HG03565 (cell line): ENCODE results near the gene SNTG2.

Experiments used
- ATAC-seq: cut with Tn5 transposase; IDR thresholded peaks from one replicate; pipeline ENCODE4 v1.9.1; 2021; ENCODE audit warnings: mild to moderate bottlenecking, moderate library complexity; ENCODE audit not compliant: unreplicated experiment

SNTG2 gene

GRCh38 chr2:1230155-1230893, 279.7 kb downstream of the SNTG2 start:
- no peak for ATAC-seq

DNA sequence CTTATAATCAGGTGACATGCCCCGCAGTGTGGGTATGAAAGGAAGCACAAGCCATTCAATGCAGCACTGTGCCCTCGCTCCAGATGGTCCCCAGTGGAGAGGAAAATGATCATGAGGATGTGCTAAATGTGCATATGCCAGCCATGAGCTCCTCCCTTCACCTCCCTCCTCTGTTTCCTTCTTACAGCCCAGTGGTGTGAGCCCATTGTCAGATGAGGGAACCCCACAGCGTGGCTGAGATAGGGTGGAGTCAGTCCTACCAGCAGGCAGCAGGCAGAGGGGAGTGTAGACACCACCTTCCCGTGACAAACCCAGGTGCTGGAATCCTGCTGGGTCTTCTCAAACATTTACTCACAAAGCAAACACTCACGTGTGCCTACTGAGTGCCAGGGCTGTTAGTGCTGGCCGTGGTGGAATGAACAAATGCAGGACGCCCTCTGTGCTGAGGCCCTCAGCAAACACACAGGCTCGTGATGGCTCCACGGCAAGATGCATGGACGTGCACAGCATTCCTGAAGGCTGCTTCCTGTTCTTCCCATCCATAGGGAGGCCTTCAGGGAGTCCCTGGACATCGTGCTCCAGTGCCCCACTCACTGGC, 280.9 kb downstream of the SNTG2 start:
- no peak for ATAC-seq

- no peak for ATAC-seq
These were observed 282.6 kb downstream of the SNTG2 start for GRCh38 chr2:1233281-1233680.

DNA sequence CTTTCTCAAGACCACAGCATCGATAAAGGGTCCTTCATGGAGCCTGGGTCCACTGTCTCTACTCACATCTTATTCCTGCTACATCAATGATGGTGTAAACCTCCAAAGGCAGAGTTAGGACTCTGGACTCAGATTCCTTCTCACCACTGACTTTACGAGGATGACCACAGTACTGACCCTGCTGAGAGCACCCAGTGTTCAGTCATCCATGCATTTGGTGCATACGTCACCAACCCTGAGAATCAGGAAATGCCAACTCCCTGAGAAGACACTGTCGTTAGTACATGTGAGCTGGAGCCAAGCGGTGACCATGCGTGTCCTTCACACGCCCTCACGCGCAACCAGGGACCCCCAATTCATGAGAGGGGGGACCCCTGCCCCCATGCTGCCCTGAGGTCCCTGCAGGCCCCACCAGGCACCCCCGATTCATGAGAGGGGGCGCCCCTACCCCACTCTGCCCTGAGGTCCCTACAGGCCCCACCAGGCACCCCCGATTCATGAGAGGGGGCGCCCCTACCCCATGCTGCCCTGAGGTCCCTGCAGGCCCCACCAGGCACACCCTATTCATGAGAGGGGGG, 284.2 kb downstream of the SNTG2 start:
- ATAC-seq, result no peak

- ATAC-seq, result no peak
These were observed 285.2 kb downstream of the SNTG2 start for GRCh38 chr2:1235806-1236205.

DNA sequence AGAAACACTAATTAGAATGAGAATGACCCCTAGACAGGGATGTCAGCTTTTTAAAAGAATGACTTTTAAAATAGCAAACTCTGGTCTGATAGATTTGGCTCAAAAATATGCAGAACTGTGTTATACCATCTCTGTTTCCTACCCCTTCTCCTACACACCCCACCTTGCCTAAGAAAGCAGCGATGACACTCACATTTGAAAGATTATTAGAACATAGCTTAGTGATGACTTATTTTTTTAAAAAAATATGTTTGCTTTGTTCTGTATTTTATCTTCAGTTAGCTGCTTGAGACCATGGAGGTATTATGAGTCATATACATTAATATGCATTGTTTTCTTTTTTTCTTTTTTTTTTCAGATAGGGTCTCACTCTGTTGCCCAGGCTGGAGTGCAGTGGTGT, 286.0 kb downstream of the SNTG2 start:
- no peak for ATAC-seq

DNA sequence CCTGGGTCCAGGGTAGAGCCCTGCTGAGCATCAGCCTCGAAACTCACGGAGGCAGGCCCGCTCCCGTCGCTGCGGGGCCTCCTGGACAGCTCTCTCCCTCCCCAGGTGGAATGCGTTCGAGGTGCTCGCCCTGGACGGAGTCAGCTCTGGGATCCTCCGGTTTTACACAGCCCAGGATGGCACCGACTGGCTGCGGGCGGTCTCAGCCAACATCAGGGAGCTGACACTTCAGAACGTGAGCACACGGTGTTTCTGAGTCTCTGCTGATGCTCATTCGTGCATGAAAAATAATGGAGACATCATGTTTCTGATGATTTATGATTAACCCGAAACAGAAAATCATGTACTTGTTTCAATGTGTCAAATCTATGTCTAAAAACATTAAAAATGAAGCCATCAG, 287.1 kb downstream of the SNTG2 start:
- ATAC-seq, result no peak

- no peak for ATAC-seq
These were observed 288.0 kb downstream of the SNTG2 start for GRCh38 chr2:1238598-1239138.

DNA sequence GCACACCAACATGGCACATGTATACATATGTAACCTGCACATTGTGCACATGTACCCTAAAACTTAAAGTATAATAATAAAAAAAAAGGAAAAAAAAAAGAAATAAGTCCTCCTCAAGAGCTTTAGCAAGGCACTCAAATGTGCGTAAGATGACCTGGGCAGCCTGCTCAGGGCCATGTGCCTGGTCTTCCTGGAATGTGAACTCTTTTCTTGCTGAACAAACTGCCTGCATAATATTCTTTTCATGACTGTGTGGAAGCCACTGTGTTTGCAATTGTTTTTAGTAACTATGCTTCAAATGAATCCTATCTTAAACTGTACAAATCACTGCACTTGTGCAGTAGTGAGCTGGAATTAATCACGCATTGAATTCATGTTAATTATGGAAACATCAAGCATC, 294.5 kb downstream of the SNTG2 start:
- ATAC-seq, result no peak

DNA sequence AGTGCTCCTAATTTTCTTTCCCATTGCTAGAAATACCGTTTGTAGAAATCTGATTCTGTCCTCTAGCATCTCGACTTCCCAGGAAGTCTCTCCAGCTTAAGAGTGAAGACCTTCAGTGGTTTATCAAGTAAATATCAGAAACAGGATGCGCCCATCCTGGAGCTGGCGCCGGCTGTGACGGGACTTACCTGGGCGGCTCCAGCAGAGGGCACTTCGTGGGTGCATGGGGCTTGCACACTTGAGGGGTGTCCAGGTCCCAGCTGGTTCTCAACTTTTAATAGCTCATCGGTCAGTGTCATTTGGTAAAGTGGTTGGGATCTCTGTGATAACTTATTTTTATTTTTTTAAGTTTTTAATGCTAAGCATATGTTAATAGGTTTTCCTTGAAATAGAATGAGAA, 295.6 kb downstream of the SNTG2 start:
- ATAC-seq, result no peak

GRCh38 chr2:1246991-1247390, 296.3 kb downstream of the SNTG2 start:
- no peak for ATAC-seq

GRCh38 chr2:1248187-1248586, 297.5 kb downstream of the SNTG2 start:
- no peak for ATAC-seq

- ATAC-seq, result no peak
These were observed 299.4 kb downstream of the SNTG2 start for GRCh38 chr2:1249897-1250687.

DNA sequence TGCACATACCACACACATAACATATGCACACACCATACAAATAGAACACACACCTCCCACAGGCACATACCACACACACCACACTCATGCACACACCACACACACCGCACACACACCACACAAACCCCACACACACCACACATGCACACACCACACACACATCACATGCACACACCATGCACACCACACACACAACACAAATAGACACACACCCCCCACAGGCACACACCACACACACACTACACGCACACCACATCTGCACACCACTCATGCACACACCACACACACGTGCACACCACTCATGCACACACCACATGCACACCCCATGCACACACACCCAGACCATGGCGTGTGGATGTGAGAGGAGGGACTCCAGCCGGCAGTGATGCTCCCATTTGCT, 300.9 kb downstream of the SNTG2 start:
- ATAC-seq, result no peak

DNA sequence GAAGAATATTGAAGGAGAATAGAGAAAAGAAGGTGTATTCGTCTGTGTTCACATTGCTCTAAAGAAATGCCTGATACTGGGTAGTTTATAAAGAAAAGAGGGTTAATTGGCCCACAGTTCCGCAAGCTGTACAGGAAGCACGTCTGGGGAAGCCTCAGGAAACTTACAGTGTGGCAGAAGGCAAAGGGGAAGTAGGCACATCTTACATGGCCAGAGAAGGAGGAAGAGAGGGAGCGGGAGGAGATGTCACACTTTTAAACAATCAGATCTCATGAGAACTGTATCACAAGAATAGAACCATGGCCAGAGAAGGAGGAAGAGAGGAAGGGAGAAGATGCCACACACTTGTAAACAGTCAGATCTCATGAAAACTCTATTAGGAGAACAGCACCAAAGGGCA, 303.0 kb downstream of the SNTG2 start:
- ATAC-seq, result no peak

DNA sequence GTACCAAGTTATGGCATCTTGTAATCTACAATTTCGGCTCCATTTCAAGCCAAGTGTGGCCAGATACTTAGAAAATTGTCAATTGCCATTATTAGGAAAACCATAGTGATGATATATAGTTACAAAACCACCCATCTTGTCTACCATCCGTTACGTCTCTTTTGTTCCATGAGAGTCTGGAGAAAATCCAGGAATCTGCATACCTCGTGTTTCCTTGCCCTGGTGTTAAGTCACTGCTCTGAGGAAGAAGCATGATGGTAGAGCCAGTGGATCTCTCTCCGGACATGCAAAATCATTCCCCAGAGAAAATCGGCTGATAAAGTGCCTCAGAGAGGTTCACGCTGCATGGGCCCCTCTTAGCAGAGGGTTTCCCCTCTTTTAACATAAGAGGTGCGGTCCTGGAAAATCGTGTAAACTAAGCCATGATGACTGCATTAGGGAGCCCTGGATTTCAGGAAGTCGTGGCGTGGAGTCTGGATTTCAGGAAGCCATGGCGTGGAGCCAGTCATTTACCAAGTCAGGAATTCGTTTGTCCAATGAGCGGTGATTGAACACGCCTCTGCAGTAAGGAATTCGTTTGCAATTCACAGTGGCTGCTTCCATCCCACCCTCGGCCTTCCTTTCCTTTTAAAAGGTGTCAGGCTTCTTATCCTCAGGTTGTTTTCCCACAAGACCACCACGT, 304.2 kb downstream of the SNTG2 start:
- no peak for ATAC-seq

DNA sequence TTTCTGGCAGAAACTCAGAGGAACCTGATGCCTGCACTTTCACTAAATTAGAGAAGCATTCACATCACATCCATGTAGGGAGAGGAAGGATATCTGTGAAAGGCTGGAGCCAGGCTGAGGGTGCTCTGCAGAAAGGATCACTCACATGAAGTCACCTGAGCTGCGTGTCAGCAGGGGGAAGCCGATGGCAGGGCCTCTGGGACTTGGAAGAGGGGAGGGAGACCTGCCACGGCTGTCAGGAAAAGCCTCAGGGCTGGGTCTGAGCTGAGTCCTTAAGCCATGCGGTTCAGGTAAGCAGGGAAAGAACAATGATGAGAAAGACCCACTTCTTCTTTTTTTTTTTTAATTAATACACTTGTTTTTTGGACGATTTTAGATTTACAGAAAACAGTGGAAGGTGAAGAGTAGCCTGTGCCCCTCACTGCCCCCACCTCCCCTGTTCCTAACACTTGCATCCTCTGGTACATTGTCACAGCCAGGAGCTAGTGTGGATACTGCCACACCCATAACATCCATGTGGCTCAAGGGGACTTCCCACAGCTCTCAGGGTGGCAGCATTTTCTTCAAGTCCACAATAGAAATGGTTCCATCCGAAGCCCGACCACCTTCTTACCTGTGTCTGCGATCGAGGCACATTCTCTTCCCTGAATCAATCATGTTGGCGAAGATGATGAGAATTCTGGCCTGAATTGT, 306.1 kb downstream of the SNTG2 start:
- ATAC-seq, result no peak

GRCh38 chr2:1257334-1257733, 306.7 kb downstream of the SNTG2 start:
- no peak for ATAC-seq

DNA sequence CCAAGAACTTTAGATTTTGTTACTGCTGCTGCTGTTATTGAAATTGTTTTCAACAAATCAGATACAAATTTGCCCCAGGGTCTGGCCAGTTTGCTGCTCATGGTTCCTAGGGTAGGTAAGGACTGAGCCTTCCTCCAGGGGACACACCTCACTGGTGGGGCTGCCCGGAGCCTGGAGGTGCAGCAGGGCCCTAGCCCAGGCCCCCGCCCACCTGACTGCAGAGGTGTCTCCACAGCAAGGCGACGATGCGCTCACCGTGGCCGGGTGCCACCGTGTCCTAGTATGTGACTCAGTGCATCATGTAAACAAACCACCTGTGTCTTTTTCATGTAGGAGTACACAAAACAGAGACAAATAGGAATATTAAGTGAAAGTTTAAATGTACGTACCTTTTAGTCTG, 309.1 kb downstream of the SNTG2 start:
- no peak for ATAC-seq

DNA sequence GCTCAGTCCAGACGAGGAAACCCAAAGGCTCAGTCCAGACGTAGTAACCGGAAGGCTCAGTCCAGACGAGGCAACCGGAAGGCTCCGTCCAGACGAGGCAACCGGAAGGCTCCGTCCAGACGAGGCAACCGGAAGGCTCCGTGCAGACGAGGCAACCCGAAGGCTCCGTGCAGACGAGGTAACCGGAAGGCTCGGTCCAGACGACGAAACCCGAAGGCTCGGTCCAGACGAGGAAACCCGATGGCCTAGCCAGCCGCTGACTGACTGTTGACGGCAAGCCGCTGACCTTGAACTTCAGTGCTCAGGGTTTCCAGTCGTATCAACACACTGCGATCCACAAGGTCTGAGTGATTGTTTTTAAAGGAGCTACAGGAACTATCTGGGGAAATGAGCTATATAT, 312.0 kb downstream of the SNTG2 start:
- ATAC-seq, result no peak
